22Rv1 (cell line): Measurements from ENCODE around the gene MCM3AP.
A peak's percentile ranks its signal among the peaks of the same experiment; 100 is the strongest.

ENCODE experiments used
- H3K27ac ChIP-seq: fragments of 450-650 bp; 2 replicates; pipeline ENCODE4 v1.5.1; 2017
- CTCF ChIP-seq: fragments of 450-650 bp; IDR thresholded peaks from 2 replicates; pipeline ENCODE4 v1.5.1; 2017; ENCODE audit warnings: mild to moderate bottlenecking
- ZFX ChIP-seq: fragments of 450-650 bp; IDR thresholded peaks from 2 replicates; pipeline ENCODE4 v1.6.1; 2017; ENCODE audit warnings: antibody characterized with exemption, borderline replicate concordance

MCM3AP gene

GRCh38 chr21:46189213-46189958 lies 96.0 kb downstream of the MCM3AP start:
- H3K27ac ChIP-seq, result peak overlapping the region; percentile 69
- TF ChIP-seq CTCF (no peak), ZFX (no peak)

DNA sequence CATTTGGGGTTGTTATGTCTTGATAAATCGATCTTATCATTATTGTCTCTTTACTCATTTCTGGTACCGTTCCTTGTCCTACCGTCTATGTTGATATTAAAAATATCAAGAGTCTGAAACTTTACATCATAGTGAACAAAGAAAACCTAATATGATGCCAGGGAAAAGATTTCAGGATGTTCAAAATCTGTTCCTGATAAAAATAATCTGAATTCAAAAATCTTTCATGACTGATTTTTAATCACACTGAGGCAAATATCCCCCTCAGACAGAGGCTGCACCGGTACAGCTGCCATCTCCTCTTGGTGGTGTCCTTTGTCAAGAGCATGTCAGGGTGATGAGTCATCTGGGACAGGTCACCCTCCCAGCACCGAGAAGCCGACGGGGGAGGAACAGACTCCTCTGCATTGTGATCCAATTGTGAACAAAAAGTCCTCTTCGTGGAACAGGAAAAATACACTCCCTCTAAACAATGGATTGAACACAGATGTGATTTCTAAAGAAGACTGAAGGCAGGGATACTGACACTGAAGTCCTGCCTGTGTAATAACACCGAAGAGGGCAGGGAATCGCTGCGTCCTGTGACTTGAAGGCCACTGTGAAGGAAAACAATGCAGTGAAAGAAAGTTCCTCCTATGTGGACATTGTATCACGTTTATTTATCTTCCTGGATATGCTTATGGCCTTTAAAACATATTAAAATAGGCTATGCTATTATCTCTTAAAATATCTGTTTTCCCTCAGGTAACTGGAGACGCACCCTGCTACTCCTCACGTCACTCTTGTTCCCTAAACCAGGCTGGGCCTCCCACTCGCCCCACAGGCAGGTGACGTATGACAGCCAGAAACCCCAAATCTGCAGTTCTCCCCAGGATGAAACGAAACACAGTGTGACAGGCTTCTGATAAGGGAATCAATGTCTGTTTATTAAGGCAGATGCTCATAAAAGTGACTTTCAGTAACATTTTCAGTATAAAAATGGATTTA lies 96.9 kb downstream of the MCM3AP start:
- H3K27ac ChIP-seq, result peak overlapping the region; percentile 69
- TF ChIP-seq ZFX (no peak), CTCF (no peak)

GRCh38 chr21:46187814-46188213 lies 97.6 kb downstream of the MCM3AP start:
- peak overlapping the region; percentile 69 for H3K27ac ChIP-seq

GRCh38 chr21:46187261-46187660 lies 98.2 kb downstream of the MCM3AP start:
- H3K27ac ChIP-seq, result peak overlapping the region; percentile 69; the same call in 1 of the 2 replicates
- TF ChIP-seq ZFX (no peak), CTCF (no peak)

More at GRCh38 chr21:46187814-46188213, 97.6 kb downstream of the MCM3AP start:
- no peak for TF ChIP-seq CTCF
- TF ChIP-seq ZFX, result no peak

DNA sequence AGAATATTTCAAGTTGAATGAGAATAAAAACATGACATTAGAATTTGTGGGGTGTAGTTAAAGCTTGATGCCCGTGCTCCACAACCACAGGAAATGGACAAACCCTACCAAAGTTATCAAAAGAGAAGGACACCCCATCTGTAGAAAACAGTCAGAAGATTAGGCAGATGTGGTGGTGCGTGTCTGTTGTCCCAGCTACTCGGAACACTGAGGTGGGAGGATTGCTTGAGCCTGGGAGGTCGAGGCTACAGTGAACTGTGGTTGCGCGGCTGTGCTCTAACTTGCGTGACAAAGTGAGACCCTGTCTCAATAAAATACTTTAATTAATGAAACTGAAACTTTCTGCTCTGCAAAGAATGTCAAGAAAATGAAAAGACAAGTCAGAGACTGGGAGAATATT lies 99.7 kb downstream of the MCM3AP start:
- TF ChIP-seq CTCF, result no peak
- TF ChIP-seq ZFX, result no peak
- H3K27ac ChIP-seq, result peak overlapping the region; percentile 49
